CD4-positive, alpha-beta T cell (primary cell): ENCODE measurements around the gene IFITM10. TPM values are rescaled to one million over a fixed set of nuclear protein-coding genes. Genes with fewer than 3 reads are reported as not detected.
A peak's percentile ranks its signal among the peaks of the same experiment; 100 is the strongest.

Experiments used
- ATAC-seq: fragments of 200-7000 bp; cut with Tn5 transposase; one replicate; pipeline ENCODE4 v1.10.0; 2022; ENCODE audit warnings: mild to moderate bottlenecking; ENCODE audit not compliant: poor library complexity
- CTCF ChIA-PET: fragments of 350-600 bp; sonication (Branson Sonifier 250); formaldehyde crosslinking; loops from one replicate; lab custom pipeline; 2021; ENCODE audit warnings: antibody characterized with exemption, inconsistent platforms; lab: Charles Lee
- POLR2A ChIA-PET: fragments of 350-600 bp; sonication (Branson Sonifier 250); formaldehyde crosslinking; loops from one replicate; lab custom pipeline; 2021; ENCODE audit warnings: antibody characterized with exemption, inconsistent platforms; lab: Charles Lee
- DNase-seq, 14 experiments: peaks; one replicate each; pipeline ENCODE4 v3.0.0-alpha.2; 2013 to 2020; ENCODE audit warnings: mixed read lengths in 2 of 14
- H3K27ac ChIP-seq, 2 donors: one replicate each; pipeline versions ENCODE4 v1.5.1 to v1.7.0; 2013; ENCODE audit warnings: low read length in 2 of 2, low read depth in 1 of 2, mild to moderate bottlenecking in 1 of 2
- H3K27me3 ChIP-seq, 2 experiments: 1 replicate in 1 of 2; 2 replicates in 1 of 2; pipeline versions ENCODE4 v1.6.1 to v1.7.0; 2013; ENCODE audit warnings: low read length in 2 of 2, control low read depth in 1 of 2, mild to moderate bottlenecking in 1 of 2, moderate library complexity in 1 of 2; ENCODE audit not compliant: insufficient read depth in 2 of 2, control insufficient read depth in 1 of 2
- H3K36me3 ChIP-seq: one replicate; pipeline ENCODE4 v1.6.1; 2013; ENCODE audit warnings: low read length, control low read depth; ENCODE audit not compliant: insufficient read depth
- H3K4me1 ChIP-seq: one replicate; pipeline ENCODE4 v1.6.1; 2013; ENCODE audit warnings: low read length, control low read depth; ENCODE audit not compliant: insufficient read depth
- H3K4me3 ChIP-seq: one replicate; pipeline ENCODE4 v1.5.1; 2013; ENCODE audit warnings: mild to moderate bottlenecking, low read length, moderate library complexity
- H3K9me3 ChIP-seq, 2 experiments: 1 replicate in 1 of 2; 2 replicates in 1 of 2; pipeline versions ENCODE4 v1.6.1 to v1.7.0; 2013; ENCODE audit warnings: low read length in 2 of 2, mild to moderate bottlenecking in 2 of 2, control low read depth in 1 of 2, moderate library complexity in 1 of 2; ENCODE audit not compliant: control insufficient read depth in 1 of 2, insufficient read depth in 1 of 2
- H3K27ac Mint-ChIP-seq: one replicate; pipeline ENCODE4 v1.8.0; 2020; ENCODE audit warnings: mixed read lengths
- H3K27me3 Mint-ChIP-seq: one replicate; pipeline ENCODE4 v1.8.0; 2021; ENCODE audit warnings: mixed read lengths
- H3K36me3 Mint-ChIP-seq: one replicate; pipeline ENCODE4 v1.8.0; 2021; ENCODE audit warnings: low read depth, mixed read lengths
- H3K4me1 Mint-ChIP-seq: one replicate; pipeline ENCODE4 v1.8.0; 2021; ENCODE audit warnings: low read depth, mixed read lengths
- H3K4me3 Mint-ChIP-seq: one replicate; pipeline ENCODE4 v1.8.0; 2020; ENCODE audit warnings: mild to moderate bottlenecking, mixed read lengths
- H3K9me3 Mint-ChIP-seq: one replicate; pipeline ENCODE4 v1.8.0; 2020; ENCODE audit warnings: mixed read lengths
- intact Hi-C, 2 experiments: fragments of 100-400 bp; cut with DNase I in 1 of 2; cut with micrococcal nuclease in 1 of 2; formaldehyde crosslinking; loops; one replicate each; pipeline versions ENCODE4 v1.15.1 to v1.9.0; 2023 to 2025; cut with DNase I, micrococcal nuclease
- total RNA-seq, 174 experiments: library from RNA in 2 of 174; stranded (reverse) in 2 of 174; gene quantifications; one replicate each; pipeline ENCODE4 v1.2.3 and lab custom pipeline; 2021 to 2026
- TF ChIP-seq, protein P1 (sequence below): fragments of 200-600 bp; IDR thresholded peaks from one replicate; pipeline ENCODE4 v1.8.0; 2022; ENCODE audit warnings: antibody characterized with exemption, mild to moderate bottlenecking

The IFITM10 gene
- total RNA-seq, 2 experiments from 2014 or later: 1.7 TPM

DNA sequence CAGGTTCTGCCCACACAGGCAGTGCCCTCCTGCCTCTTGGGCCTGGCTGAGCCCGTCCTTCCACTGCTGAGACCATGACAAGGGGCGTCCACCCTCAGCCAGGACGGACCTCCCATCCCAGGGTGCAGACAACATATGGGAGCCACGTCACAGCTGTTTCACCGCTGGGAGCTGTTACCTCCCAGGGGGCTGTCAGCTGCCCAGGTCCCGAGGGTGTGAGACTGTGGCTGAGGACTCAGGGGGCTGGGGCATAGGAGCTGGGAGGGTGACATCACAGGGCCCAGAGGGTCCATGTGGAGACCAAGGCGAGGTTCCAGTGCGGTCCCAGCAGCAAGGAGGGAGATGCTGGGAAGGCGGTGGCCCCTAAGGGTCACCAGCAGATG lies 31.2 kb upstream of the IFITM10 start:
- no peaks in the 10 kb centered on the region for H3K36me3 Mint-ChIP-seq
- DNase-seq: no peak
- Histone ChIP-seq H3K27ac (no peak overlapping the region), H3K36me3 (no peaks in the 10 kb centered on the region), H3K4me3 (no peak overlapping the region), H3K4me1 (peaks cover 12% of the 10 kb centered on the region), H3K27me3 (peaks cover 0 to 2% of the 10 kb centered on the region in 2 experiments), H3K9me3 (no peaks in the 10 kb centered on the region)
- CTCF ChIA-PET: no interaction called here
- H3K9me3 Mint-ChIP-seq: no peaks in the 10 kb centered on the region
- no peak overlapping the region for H3K4me3 Mint-ChIP-seq
- H3K4me1 Mint-ChIP-seq: no peaks in the 10 kb centered on the region
- ATAC-seq: no peak
- POLR2A ChIA-PET: no interaction called here
- intact Hi-C loops: no loop called here
- H3K27ac Mint-ChIP-seq: no peak overlapping the region
- TF ChIP-seq, protein P1, sequence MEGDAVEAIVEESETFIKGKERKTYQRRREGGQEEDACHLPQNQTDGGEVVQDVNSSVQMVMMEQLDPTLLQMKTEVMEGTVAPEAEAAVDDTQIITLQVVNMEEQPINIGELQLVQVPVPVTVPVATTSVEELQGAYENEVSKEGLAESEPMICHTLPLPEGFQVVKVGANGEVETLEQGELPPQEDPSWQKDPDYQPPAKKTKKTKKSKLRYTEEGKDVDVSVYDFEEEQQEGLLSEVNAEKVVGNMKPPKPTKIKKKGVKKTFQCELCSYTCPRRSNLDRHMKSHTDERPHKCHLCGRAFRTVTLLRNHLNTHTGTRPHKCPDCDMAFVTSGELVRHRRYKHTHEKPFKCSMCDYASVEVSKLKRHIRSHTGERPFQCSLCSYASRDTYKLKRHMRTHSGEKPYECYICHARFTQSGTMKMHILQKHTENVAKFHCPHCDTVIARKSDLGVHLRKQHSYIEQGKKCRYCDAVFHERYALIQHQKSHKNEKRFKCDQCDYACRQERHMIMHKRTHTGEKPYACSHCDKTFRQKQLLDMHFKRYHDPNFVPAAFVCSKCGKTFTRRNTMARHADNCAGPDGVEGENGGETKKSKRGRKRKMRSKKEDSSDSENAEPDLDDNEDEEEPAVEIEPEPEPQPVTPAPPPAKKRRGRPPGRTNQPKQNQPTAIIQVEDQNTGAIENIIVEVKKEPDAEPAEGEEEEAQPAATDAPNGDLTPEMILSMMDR: no peak
- no peaks in the 10 kb centered on the region for H3K27me3 Mint-ChIP-seq

DNA sequence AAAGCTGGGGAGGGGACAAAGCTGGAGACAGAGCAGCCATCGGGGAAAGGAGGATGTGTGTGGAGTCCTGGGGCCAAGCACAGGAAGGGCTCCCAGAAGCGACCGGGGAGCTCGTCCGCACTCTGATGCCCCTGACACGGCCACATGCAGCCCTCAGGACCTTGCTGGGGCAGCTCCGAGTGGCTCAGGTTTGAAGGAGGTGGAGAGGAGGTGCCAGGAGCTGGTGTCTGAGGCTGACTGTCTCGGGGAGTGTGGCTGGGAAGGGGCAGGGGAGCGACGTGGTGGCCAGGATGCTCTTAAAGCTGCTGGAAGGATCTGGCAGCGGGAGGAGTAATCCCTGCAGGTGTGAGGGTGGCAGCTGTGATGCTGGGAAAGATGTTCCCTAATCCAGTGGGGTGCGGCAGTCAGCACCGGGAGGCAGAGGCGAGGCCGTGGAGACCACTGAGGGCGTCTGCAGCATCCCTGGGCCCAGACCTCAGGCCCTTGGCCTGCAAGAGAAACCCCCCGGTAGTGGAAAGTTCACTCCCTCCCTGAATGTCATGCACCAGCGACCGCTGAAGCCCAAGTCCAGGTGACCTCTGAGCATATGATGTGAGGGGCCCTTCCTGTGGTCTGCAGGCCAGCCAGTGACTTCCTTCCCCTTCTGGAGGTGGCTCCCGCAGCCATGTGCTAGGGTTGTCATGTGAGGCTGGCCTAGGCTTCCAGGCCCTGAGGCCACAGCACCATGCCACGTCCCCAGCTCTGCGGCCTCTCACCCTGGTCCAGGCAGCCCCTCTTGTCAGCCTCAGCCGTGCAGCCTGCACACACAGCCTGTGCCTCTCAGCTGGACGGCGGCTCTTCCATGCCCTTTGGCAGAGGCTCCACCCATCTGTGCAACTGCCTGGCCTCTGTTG lies 30.6 kb upstream of the IFITM10 start:
- ChIA-PET CTCF (no interaction called here), POLR2A (no interaction called here)
- no peaks in the 10 kb centered on the region for H3K36me3 Mint-ChIP-seq
- TF ChIP-seq, protein P1: no peak
- no peaks in the 10 kb centered on the region for H3K4me1 Mint-ChIP-seq
- no peak overlapping the region for H3K27ac Mint-ChIP-seq
- Histone ChIP-seq H3K27me3 (peaks cover 0 to 2% of the 10 kb centered on the region in 2 experiments), H3K36me3 (no peaks in the 10 kb centered on the region), H3K4me1 (peaks cover 12% of the 10 kb centered on the region), H3K27ac (no peak overlapping the region), H3K4me3 (no peak overlapping the region), H3K9me3 (no peaks in the 10 kb centered on the region)
- intact Hi-C loops: no loop called here
- H3K27me3 Mint-ChIP-seq: no peaks in the 10 kb centered on the region
- DNase-seq (peak in 2 of 14 experiments; percentile 45 to 53), ATAC-seq (no peak)
- H3K9me3 Mint-ChIP-seq: no peaks in the 10 kb centered on the region
- no peak overlapping the region for H3K4me3 Mint-ChIP-seq

DNA sequence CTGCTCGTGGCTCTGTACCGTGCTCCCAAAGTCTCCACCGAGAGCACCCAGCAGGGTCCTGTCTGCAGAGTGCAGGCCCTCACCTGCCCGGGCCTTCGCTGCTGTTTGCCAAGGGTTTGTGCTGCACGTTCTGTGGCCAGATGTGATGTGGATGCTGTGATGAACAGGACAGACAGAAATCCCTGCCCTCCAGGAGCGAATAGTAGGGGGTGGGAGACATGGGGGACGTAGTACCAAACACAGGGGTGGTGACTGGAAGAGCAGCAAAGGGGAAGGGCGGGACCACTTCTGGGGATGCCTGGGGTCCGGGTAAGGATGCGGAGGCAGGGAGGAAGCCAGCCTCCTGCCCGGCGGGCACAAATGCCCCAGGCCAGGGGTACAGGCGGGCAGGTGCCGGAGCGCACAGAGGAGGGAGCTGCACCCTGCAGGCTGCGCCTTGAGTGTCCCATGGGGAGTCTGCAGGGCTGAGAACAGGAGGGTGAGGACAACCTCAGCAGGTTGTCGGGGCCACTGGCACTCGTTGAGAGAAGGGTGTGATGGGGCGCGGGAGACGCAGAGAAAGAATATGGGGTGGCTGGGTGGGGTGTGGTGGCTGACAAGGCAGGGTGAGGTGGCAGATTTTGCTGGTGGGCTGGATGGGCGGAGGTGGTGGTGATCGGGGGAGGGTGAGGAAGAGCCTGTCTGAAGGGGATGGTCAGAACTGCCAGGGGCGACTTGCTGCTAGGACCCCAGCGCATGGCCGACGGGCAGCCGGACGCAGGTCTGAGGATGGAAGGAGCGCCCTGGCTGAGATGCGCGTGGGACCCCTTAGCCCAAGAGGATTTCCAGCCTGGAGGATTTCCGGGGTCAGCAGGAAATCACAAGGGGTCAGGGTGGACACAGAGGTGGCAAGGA lies 29.7 kb upstream of the IFITM10 start:
- intact Hi-C loops: loop anchor here in 1 of 2 experiments (5.0 kb wide), 1 partner anchor 43 kb away; no protein-coding TSS in a partner anchor
- no peak for DNase-seq
- POLR2A ChIA-PET: no interaction called here

More for the DNA sequence above, 29.7 kb upstream of the IFITM10 start:
- Histone ChIP-seq H3K9me3 (no peaks in the 10 kb centered on the region), H3K4me3 (no peak overlapping the region), H3K36me3 (no peaks in the 10 kb centered on the region), H3K27ac (no peak overlapping the region), H3K4me1 (peaks cover 12% of the 10 kb centered on the region), H3K27me3 (peaks cover 0 to 2% of the 10 kb centered on the region in 2 experiments)
- H3K9me3 Mint-ChIP-seq: no peaks in the 10 kb centered on the region
- H3K4me1 Mint-ChIP-seq: no peaks in the 10 kb centered on the region
- H3K36me3 Mint-ChIP-seq: no peaks in the 10 kb centered on the region
- no peak overlapping the region for H3K4me3 Mint-ChIP-seq
- no peak for ATAC-seq
- no peak overlapping the region for H3K27ac Mint-ChIP-seq
- TF ChIP-seq, protein P1: no peak
- H3K27me3 Mint-ChIP-seq: no peaks in the 10 kb centered on the region
- CTCF ChIA-PET: no interaction called here
